IPS-18a (cell line): Measurements from ENCODE around the gene HSP90AA1.
"Not testable (repeated sequence)": the region's sequence is repeated elsewhere in the genome, so short reads cannot be mapped to it uniquely, and the experiment has no call there.

Source experiments
- H3K27ac ChIP-seq: one replicate; pipeline ENCODE4 v1.5.1; 2013; ENCODE audit warnings: low read length
- H3K27me3 ChIP-seq: one replicate; pipeline ENCODE4 v1.6.1; 2013; ENCODE audit warnings: mild to moderate bottlenecking, low read length; ENCODE audit not compliant: control insufficient read depth, insufficient read depth
- H3K36me3 ChIP-seq: one replicate; pipeline ENCODE4 v1.6.1; 2013; ENCODE audit warnings: low read depth, low read length; ENCODE audit not compliant: control insufficient read depth
- H3K4me1 ChIP-seq: one replicate; pipeline ENCODE4 v1.6.1; 2013; ENCODE audit warnings: low read depth, low read length; ENCODE audit not compliant: control insufficient read depth
- H3K4me3 ChIP-seq: one replicate; pipeline ENCODE4 v1.5.1; 2013; ENCODE audit warnings: low read length
- H3K9ac ChIP-seq: one replicate; pipeline ENCODE4 v1.6.1; 2013; ENCODE audit warnings: mild to moderate bottlenecking, low read length, moderate library complexity
- H3K9me3 ChIP-seq: one replicate; pipeline ENCODE4 v1.6.1; 2013; ENCODE audit warnings: low read depth, low read length; ENCODE audit not compliant: control insufficient read depth

HSP90AA1 gene

DNA sequence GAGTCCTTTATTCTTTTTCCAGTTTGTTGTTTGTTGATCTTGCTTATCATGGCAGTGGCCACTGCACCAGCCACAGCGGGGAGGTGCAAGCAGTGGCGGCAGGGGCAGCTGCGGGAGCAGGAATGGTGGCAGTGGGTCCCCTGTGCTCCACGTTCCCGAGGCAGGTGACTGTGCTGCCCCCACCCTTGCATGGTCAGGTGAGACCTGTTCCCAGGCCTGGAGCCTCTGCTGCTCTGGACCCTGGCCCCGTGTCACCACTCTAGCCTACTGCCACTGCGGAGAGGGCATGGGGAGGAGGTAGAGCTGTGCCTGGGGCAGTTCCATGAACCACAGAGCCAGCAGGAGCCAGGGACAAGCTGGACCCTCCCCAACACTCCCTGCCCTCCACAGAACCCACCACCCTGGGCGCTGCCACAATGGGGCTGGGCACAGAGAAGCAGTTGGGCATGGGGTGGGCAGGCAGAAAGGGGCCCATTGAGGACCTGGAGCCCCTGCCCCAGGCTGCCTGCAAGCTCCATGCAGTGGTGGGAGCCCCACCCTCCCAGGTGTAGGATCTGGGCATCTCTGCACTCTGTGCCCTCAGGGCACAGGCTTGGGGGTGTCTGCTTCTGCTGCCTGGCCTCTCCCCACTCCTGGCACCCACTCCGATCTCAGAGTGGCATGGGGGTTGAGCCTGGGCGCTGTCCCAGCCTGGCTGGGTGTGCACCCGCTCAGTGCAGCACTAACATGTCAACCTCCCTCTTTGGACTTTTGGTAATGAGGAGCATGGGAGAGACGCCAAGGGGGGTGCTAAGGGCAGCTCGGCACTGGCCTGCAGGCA lies 29.7 kb upstream of the HSP90AA1 start:
- H3K9ac ChIP-seq, result no peak overlapping the region
- H3K27me3 ChIP-seq, result no peaks in the 10 kb centered on the region
- H3K9me3 ChIP-seq, result no peaks in the 10 kb centered on the region
- no peak overlapping the region for H3K4me3 ChIP-seq
- H3K27ac ChIP-seq, result no peak overlapping the region
- no peaks in the 10 kb centered on the region for H3K4me1 ChIP-seq
- no peaks in the 10 kb centered on the region for H3K36me3 ChIP-seq

DNA sequence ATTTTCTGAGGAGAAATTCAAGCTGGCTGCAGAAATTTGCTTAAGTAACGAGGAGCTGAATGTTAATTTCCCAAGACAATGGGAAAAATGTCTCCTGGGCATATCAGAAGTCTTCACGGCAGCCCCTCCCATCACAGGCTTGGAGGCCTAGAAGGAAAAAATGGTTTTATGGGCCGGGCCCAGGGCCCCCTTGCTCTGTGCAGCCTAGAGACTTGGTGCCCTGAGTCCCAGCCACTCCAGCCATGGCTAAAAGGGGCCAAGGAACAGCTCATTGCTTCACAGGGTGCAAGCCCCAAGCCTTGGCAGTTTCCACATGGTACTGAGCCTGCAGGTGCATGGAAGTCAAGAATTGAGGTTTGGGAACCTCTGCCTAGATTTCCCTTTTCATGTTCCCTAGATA lies 24.3 kb upstream of the HSP90AA1 start:
- Histone ChIP-seq H3K4me1 (no peaks in the 10 kb centered on the region), H3K27ac (no peak overlapping the region), H3K9me3 (no peaks in the 10 kb centered on the region), H3K27me3 (no peaks in the 10 kb centered on the region), H3K4me3 (no peak overlapping the region), H3K9ac (no peak overlapping the region), H3K36me3 (no peaks in the 10 kb centered on the region)

DNA sequence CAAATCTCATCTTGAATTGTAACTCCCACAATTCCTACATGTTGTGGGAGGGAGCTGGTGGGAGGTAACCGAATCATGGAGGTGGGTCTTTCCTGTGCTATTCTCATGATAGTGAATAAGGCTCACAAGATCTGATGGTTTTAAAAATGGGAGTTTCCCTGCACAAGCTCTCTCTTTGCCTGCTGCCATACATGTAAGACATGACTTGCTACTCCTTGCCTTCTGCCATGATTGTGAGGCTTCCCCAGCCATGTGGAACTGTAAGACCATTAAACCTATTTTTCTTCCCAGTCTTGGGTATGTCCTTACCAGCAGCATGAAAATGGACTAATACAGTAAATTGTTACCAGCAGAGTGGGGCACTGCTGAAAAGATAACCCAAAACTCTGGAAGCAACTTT lies 22.5 kb upstream of the HSP90AA1 start:
- H3K9ac ChIP-seq, H3K4me1 ChIP-seq, H3K27me3 ChIP-seq, H3K36me3 ChIP-seq, H3K4me3 ChIP-seq, H3K27ac ChIP-seq, H3K9me3 ChIP-seq: not testable (repeated sequence)

DNA sequence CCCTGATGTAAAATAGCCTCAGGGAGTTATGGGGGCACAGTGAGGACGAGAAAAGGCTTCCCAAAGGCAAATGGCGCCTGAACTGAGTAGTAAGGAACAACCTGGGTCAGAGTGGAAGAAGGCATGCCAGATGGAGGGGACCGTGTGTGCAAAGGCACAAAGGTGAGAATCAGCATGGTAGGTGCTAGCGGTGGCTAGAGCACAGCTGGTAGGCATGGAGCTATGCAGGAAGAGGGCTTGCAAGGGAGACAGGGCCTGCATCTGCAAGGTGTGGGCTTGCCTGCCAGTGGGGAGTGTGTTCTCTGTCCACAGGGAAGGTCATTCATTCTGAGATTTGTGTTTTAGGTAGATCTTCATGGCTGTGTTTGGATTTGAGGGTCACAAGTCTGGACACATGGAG lies 18.5 kb upstream of the HSP90AA1 start:
- Histone ChIP-seq H3K4me3 (no peak overlapping the region), H3K27me3 (no peaks in the 10 kb centered on the region), H3K9me3 (no peaks in the 10 kb centered on the region), H3K27ac (no peak overlapping the region), H3K4me1 (no peaks in the 10 kb centered on the region), H3K36me3 (no peaks in the 10 kb centered on the region), H3K9ac (no peak overlapping the region)

DNA sequence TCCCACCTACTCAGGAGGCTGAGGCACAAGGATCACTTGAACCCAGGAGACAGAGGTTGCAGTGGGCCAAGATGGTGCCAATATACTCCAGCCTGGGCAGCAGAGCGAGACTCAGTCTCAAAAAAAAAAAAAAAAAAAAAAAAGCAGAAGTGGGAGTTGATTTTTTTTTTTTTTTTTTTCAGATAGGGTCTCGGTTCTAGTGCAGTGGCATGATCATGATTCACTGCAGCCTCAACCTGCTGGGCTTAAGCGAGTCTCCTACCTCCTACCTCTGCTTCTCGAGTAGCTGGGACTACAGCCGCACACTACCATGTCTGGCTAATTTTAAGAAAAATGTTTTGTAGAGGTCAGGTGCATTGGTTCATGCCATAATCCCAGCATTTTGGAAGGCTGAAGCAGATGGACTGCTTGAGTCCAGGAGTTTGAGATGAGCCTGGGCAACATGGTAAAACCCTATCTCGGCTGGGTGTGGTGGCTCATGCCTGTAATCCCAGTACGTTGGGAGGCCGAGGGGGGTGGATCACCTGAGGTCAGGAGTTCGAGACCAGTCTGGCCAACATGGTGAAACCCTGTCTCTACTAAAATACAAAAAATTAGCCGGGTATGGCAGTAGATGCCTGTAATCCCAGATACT lies 16.3 kb upstream of the HSP90AA1 start:
- H3K4me1 ChIP-seq, result no peaks in the 10 kb centered on the region
- H3K27me3 ChIP-seq, result no peaks in the 10 kb centered on the region
- no peaks in the 10 kb centered on the region for H3K36me3 ChIP-seq
- no peak overlapping the region for H3K9ac ChIP-seq
- no peak overlapping the region for H3K4me3 ChIP-seq
- no peak overlapping the region for H3K27ac ChIP-seq
- H3K9me3 ChIP-seq, result no peaks in the 10 kb centered on the region

DNA sequence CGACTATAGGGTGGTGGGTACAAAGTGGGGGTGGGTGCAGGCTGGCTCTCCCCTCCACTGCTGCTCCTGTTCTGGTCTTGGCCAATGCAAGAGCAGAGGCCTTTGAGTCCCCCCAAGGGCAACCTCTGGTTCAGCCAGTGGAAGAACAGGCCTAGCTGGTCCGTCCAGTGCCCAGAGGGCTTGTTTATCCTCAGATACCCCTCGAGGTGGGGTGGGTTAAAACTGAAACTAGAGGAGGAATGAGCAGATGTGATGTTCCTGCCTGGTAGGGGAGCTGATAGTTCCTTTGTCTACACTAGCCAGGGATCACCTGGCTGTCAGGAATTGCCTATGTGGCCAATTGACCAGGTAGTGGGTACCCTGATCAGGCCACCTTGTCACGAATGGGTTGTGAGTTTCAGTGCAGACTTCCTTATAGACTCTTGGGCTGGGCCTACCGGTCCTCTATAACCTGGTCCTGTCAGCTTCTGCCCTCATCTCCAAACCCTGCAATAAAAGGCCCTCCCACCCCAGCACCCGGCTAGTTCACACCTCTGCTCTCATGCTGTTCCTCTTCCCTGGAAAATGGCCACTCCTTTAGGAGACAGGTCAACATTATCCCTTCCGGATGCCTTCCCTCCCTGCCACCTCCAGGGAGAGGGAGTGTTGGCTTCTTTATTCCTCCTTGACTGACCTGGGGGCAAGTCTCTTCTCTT lies 10.7 kb upstream of the HSP90AA1 start:
- Histone ChIP-seq H3K4me3 (no peak overlapping the region), H3K4me1 (peaks cover 7% of the 10 kb centered on the region), H3K36me3 (no peaks in the 10 kb centered on the region), H3K27ac (no peak overlapping the region), H3K27me3 (no peaks in the 10 kb centered on the region), H3K9me3 (no peaks in the 10 kb centered on the region), H3K9ac (no peak overlapping the region)

DNA sequence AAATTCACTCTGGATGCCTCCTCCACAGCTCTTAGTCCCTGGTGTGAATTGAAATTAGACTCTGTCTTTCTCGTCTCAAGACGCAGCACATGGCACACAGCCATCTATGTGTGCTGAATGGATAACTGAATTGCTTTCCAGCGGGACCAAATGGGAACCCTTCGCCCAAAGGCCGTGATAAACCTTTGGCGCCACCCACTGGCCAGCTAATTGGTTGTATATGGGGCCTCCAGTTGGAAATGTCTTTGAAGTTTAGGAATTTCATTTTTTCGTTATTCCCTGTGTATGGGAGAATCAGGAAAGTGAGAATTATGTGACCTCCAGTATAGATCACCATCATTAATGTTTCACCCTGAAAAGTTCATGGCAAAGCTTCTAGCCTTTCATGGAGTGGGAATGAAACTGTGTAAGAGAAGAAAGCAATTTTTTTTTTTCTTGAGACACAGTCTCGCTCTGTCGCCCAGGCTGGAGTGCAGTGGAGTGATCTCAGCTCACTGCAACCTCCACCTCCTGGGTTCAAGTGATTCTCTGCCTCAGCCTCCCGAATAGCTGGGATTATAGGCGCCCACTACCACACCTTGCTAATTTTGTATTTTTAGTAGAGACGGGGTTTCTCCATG lies 9.8 kb upstream of the HSP90AA1 start:
- no peaks in the 10 kb centered on the region for H3K27me3 ChIP-seq
- H3K9ac ChIP-seq, result no peak overlapping the region
- H3K4me3 ChIP-seq, result no peak overlapping the region
- H3K4me1 ChIP-seq, result peaks cover 7% of the 10 kb centered on the region
- H3K9me3 ChIP-seq, result no peaks in the 10 kb centered on the region
- H3K36me3 ChIP-seq, result no peaks in the 10 kb centered on the region
- H3K27ac ChIP-seq, result no peak overlapping the region

DNA sequence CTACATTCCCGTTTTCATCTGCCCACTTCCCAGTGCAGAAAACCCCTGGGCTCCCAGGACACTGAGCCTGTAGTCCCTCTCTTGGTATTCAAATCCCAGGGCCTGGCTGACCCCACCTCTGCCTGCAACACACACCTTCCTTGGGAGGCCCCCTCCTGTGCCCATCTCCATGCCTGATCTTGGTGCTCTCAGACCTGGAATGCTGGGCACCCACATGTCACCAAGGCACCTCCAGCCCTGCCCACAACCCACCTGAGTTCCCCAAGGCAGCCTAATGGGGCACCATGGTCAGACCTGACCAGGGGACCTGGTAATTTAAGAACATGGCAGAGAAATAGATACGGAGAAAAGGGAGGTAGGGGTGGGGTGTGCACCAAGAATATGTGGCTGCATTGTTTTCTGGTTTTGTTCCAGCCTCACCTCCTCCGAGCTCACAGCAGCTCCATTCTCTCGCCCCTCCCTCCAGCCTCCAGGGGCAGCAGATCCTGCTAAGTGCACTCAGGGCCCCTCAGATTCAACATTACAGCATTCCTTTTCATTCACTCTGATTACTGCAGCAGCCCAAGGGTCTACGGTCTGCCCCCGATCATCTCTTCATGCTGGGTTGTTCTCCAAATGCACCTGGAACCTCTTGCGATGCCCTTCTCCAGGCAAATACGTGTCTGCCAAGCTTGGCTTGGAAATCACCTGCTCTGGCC lies 9.2 kb upstream of the HSP90AA1 start:
- no peak overlapping the region for H3K9ac ChIP-seq
- no peak overlapping the region for H3K27ac ChIP-seq

DNA sequence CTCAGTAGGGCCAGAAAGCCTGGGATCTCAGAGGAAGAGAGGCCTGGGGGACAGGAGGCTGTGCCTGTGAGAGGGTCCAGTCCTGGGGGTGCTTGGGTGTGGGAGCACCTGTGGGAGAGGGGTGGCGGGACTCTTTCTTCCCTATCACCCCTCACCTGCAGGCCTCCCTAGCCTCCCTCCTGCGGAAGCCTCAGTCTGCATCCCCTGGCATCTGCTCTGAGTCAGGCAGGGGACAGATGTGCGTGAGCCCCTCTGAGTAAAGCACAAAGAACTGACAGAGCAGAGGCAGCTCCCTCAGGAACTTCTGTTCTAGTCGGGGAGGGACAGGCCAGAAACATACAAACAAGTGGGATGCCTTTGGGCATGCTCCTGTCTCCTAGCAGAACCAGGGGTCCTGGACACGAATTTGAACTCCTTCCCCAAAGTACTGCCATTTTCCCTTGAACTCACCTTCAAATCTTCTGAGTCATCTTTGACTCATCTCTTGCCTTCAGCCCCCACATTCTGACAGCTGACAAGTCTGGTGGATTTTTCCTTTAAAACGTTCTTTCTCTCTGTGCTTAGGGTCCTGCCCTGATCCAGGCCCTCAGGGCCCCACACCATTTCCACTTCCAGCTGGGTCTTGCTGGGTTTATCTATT lies 8.5 kb upstream of the HSP90AA1 start:
- Histone ChIP-seq H3K36me3 (no peaks in the 10 kb centered on the region), H3K9ac (no peak overlapping the region), H3K27me3 (no peaks in the 10 kb centered on the region), H3K9me3 (no peaks in the 10 kb centered on the region), H3K4me1 (peaks cover 7% of the 10 kb centered on the region), H3K27ac (no peak overlapping the region), H3K4me3 (no peak overlapping the region)

More for the DNA sequence above, 9.2 kb upstream of the HSP90AA1 start:
- peaks cover 7% of the 10 kb centered on the region for H3K4me1 ChIP-seq
- H3K9me3 ChIP-seq, result no peaks in the 10 kb centered on the region
- no peak overlapping the region for H3K4me3 ChIP-seq
- H3K27me3 ChIP-seq, result no peaks in the 10 kb centered on the region
- H3K36me3 ChIP-seq, result no peaks in the 10 kb centered on the region

DNA sequence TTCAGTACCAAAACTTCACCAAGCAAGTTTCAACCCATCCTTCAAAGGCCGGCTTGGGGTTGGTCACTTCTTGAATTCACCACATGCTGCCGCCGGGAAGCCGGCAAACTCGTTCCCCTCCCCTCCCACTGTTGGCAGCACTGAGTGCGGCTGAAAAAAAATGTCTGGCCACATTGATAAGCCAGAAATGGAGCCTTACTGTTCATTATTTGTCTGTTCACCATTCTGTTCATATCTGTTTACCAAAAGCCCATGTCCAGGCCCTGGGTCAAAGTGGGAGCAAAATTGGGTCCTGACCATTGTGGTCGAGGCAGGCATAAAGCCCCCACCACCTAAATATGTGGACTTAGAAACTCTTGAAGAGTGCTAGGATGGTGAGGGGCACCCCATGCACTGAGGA lies 7.3 kb upstream of the HSP90AA1 start:
- Histone ChIP-seq H3K9ac (no peak overlapping the region), H3K36me3 (no peaks in the 10 kb centered on the region), H3K27ac (no peak overlapping the region), H3K4me3 (no peak overlapping the region), H3K4me1 (peaks cover 7% of the 10 kb centered on the region), H3K27me3 (no peaks in the 10 kb centered on the region), H3K9me3 (no peaks in the 10 kb centered on the region)

DNA sequence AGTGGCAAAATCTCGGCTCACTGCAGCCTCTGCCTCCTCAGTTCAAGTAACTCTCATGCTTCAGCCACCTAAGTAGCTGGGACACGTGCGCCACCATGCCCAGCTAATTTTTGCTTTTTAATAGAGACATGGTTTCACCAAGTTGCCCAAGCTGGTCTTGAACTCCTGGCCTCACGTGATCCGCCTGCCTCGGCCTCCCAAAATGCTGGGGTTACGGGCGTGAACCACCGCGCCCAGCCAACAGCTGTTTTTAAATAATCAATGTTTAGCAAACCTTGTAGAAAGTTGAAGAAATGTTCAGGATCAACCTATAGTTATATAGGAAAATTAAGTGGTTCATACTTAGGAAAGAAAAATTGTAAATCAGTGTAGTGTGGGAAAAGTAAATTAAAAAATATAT lies 6.0 kb upstream of the HSP90AA1 start:
- H3K9ac ChIP-seq, result no peak overlapping the region
- H3K36me3 ChIP-seq, result no peaks in the 10 kb centered on the region
- no peaks in the 10 kb centered on the region for H3K9me3 ChIP-seq
- no peak overlapping the region for H3K27ac ChIP-seq
- H3K4me1 ChIP-seq, result peaks cover 13% of the 10 kb centered on the region
- no peaks in the 10 kb centered on the region for H3K27me3 ChIP-seq
- H3K4me3 ChIP-seq, result no peak overlapping the region
